CD4-positive, alpha-beta T cell treated with Interleukin-21 for 1 hour (primary cell): ENCODE data around the gene MRPS23.
"Not testable (repeated sequence)": the region's sequence is repeated elsewhere in the genome, so short reads cannot be mapped to it uniquely, and the experiment has no call there.

ENCODE experiments used
- DNase-seq: peaks from one replicate; pipeline ENCODE4 v3.0.0-alpha.2; 2020

The MRPS23 gene

DNA sequence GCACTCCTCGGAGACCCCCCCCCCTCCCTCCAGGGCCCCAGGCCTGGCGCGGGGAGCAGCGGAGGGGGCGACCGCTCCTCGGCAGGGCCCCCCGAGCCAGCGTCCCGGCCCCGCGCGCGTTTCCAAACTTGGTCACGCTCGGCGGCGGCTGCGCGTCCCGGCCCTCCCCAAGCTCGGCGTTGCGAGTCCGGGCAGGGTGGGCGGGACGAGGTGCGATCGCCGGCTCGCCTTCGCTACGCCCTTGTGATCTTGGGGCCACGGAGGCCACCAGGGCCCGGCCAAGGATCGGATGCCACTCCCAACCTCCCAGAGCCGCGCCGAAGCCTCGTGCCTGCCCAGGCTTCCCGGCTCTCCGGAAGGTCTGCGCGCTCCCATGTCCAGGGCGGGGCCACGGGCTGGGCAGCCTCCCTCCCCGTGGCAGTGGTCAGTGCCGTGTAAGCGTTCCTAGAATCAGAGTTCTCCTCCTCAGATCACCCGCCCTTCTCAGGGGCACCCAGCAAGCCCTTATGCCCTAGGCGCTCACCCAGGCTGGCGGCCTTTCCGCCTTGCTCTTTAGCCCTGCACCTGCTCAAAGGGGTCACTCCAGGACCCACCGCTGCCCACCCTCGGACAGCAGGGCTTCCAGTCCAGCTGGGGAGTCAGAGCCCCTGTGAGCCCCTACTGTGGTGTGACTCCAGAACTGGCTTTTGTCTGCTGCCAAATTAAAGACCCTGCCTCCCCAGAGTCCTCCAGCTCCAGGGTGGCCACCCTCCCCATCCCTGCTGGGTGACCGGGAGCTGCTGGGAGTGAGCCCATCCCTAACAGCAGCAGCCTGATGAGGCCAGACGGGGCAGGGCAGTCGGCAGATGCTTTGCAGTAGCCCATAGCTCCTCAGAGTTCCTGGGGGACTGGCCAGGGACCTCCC is 12.2 kb upstream of the MRPS23 start:
- no peak for DNase-seq

DNA sequence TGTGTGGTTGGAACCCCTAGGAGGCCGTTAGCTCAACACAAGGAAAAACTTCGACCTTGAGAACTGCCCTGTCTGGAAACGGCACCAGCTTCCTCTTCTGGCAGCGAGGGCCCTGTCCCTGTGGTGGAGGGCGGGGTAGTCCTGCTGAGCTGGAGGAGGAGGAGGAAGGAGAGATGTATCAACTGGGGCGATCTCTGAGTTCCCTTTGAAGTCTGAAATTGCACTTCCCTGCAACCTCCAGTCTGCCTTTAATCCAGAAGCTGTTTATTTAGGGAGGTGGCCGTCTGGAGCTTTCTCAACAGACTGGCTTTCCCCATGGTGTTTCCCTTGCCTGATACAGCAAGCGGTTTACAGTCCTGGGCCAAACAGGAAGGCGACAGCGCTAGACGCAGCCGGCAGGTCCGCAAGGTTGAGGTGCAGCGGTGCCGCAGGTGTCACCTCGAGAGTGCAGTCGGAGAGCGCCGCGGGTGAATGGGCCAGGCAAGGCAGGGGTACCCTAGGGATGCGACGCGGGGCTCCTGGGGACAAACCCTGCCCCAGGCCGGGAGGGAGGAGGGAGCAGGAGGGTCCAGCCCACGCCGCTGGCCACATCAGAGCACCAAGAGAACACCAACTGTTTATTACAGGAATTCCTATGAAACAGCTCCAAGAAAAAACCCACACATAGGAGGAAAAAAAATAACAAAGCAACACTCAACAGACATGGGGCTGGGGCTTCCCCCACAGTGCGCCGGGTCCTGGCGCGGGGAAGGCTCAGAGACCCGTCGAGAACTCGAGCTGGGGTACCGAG is 11.4 kb upstream of the MRPS23 start:
- peak; percentile 37 for DNase-seq

DNA sequence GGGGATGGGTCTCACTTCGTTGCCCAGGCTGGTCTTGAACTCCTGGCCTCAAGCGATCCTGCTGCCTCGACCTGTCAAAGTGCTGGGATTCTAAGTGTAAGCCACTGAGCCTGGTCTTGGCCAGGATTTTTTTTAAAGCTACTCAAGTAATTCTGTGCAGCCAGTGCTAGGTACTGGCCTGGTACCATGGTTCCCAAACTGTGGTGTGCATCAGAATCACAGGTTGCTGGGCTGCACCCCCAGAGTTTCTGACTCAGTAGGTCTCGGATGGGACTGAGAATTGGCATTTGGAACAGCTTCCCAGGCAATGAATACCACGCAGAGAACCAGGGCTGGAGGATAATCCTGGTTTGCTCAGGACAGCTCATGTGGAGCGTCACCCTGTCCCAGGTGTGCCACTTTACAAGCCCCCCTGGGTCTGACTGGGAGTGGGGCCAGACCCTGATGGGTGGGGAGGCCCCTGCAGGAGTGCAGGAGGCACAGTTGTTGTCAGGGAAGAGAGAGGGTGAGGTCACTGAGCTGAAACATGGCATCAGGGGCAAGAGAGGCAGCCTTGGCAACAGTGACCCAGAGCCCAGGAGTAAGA is 10.7 kb upstream of the MRPS23 start:
- no peak for DNase-seq

DNA sequence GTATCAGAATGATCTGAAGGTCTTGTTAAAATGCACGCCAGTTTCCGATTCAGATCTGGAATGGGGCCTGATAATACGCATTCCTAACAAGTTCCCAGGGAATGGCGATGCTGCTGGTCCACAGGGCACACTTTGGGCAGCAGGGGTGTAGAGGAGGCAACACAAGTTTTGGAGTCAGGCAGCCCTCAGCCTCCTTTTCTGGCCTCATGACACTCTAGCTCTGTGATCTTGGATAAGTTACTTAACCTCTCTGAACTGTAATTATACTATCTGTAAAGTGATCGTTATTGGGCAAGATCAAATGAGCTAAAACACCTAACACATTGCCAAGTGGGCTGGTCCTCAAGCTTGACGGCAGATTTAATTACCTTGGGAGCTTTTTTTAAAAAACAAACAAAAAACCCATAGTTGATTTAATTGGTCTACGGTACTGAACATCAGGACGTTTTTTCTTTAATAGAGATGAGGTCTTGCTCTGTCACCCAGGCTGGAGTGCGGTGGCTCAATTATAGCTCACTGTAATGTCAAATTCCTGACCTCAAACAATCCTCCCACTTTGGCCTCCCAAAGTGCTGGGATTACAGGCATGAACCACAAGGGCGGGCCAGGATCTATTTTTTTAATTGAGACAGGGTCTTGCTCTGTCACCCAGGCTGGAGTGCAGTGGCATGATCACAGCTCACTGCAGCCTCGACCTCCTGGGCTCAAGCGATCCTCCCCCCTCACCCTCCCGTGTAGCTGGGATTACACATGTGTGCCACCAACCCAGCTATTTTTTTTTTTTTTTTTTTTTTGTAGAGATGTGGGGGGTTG is 10.0 kb upstream of the MRPS23 start:
- no peak for DNase-seq

DNA sequence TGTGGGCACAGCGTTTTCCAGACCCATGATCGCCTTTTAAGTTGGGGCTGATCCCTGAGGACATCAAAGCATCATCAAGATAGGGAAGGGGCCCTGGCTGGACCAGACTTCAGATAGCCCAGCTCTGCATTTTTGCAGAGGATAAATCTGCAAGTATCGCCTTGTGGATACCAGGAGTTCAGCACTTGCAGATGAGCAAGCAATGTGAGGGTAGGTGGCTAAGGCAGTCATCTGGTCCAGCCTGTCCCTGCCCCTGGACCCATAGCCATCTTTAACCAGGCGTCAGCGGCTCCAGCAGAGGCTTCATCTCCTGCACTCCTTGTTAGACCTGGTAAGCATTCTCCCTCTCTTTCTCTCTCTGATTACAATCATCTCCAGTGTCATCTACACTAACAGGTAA is 9.0 kb upstream of the MRPS23 start:
- no peak for DNase-seq

DNA sequence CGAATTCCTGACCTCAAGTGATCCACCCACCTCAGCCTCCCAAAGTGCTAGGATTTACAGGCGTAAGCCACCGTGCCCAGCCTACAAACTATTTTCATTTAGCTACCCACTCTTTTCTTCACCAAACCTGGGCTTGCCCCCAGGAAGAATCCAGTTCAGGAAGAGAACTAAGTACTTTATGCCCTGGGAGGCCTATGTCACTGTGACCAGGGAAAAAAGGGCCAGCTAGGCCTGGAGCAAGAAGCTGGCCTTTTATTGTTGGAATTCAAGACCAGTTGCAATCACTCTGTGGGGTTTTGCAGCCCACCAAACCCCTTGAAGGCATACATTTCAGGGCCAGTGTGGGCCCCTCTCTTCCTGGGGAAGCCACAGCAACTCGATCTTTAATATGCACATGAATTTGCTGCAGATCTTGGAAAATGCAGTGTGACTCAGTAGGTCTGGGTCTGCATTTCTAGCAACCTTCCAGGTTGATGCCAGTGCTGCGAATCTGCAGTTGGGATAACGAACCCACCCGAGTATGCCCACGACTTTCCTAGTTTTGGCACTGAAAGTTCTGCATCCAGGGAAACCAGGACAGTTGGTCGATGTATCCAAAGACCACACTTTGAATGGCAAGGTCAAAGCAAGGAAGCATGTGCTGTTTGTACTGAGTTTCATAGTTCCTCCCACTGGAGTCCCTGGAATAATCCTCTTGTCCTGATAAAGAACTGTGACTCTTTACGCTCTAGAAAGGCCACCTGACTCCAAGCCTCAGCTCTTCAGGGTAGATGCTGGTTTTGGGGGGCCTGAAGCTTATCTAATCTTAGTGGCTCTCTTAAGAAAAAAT is 7.2 kb upstream of the MRPS23 start:
- DNase-seq: no peak

DNA sequence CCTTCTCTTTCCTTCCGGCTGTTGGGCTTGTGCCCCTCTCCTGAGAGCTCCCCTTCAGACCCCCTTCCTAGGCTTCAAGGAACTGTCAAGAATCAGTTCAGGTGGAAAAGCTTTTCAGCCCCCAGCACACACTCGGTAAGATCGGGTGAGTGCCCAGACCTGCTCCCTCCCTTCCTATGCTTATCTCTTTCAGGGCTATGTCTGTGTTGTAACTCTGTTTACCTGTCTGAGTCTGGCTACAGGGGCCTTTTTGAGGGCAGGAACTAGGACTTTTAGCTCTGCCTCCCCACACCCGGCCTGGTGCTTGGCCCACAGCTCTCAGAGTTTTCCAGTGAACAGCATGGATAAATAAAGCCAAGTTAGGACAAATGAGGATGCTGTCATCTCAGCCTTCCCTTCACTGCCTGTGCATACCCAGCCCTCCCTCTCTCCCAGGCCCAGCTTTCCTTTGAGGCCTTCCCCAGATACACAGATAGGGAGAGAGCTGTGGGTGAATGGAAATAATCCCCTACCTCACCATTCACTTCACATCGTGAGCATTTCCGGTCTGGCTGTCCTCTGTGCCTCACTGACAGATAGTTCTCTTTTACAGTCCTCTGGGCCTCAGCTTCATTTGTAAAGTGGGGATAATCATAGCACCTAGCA is 5.7 kb upstream of the MRPS23 start:
- no peak for DNase-seq

DNA sequence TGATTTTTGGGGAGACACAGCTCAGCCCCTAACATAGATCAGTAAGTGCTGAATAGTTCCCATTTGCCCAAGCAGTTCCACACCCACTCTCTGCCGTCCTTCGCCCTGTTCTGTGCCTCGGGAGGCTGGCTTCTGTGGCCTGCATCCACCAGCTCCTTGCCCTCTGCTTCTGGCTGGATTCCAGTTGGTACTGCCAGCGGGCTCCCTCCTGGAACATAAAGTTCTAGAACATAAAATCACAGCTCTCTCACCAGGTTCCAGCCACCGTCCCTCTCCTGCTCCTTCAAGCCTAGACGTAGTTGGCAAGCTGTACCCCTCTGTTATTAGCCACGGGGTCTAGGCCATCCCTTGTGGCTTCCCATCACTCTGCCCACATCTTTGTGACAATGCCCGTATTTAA is 3.9 kb upstream of the MRPS23 start:
- no peak for DNase-seq

DNA sequence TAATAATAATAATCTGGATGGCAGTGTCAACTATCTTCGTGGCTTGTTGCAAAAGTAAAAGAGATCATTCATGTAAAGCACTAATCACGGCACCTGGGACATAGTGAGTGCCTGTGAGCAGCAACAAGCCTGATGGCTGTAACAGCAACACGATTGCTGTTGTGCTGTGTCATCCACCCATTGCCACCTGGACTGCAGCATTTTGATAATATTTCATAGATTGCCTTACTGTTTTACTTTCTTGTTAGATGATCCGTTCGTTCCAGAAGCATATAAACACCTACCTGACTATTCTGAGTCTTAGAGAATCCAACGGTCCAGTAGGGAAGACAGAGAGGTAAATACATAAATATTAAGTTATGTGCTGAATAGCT is 3.1 kb upstream of the MRPS23 start:
- DNase-seq: no peak

DNA sequence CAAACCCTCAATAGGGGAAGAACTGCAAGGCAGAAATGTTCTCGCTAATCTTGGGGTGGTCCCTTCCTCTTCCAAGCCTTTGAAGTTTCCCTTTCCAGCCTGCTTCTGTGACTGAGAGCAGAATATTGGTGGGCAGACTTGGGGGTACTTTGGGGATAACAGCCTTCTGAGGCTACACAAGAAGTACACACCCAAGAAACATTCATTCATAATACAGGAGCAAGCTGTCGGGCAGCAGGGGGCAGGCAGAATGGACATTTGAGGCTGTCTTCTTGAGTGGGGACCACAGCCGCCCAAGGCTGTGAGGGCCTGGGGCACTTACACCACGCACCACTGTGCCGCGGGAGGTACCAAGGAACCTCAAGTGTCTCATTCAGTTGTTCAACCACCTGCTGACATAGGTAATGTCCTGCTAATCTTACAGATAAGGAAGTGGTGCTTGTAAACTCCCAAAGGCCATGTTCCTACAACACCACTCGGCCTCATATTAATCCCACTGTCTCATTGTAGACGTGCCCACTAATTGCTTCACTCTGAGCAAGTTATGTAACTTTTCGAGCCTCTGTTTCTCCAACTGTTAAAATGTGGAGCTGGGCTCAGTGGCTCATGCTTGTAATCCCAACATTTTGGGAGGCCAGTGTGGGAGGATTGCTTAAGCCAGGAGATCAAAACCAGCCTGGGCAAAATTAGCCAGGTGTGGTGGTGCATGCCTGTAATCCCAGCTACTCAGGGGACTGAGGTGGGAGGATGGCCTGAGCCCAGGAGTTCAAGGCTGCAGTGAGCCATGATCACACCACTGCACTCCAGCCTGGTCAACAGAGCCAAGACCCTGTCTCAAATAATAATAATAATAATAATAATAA is 2.5 kb upstream of the MRPS23 start:
- DNase-seq: no peak

DNA sequence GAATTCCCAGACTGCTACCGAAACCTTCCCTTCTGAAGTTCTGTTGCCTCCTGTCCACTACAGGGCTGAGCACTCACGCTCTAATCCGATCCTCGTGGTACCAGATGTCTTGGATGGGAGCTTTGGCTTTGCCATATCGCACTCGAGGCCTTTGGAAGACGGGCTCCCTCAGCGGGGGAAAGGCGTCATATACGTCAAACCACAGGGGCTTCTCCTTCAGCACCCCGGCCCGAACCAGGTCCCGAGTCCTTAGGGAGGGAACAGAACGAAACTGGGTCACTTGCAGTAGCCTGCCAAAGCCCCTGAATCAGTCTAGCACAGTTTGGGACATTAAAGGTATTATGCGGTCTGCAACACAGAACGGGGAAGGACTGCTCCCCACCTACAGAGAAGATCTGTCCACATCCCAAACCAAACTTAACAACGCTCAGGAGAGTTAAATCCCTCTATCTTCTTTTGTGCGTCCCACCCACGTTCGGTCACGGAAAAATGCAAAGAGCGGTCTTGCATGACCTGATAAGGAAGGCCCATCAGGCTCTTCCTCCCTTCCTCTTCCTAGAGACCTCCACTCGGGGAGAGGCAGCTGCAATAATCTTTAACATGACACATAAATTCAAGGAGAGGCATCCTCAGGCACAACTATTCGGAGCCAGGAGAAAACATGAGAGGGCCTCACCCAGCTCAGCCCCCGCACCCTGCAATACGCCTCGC is 526 bp downstream of the MRPS23 start:
- no peak for DNase-seq

DNA sequence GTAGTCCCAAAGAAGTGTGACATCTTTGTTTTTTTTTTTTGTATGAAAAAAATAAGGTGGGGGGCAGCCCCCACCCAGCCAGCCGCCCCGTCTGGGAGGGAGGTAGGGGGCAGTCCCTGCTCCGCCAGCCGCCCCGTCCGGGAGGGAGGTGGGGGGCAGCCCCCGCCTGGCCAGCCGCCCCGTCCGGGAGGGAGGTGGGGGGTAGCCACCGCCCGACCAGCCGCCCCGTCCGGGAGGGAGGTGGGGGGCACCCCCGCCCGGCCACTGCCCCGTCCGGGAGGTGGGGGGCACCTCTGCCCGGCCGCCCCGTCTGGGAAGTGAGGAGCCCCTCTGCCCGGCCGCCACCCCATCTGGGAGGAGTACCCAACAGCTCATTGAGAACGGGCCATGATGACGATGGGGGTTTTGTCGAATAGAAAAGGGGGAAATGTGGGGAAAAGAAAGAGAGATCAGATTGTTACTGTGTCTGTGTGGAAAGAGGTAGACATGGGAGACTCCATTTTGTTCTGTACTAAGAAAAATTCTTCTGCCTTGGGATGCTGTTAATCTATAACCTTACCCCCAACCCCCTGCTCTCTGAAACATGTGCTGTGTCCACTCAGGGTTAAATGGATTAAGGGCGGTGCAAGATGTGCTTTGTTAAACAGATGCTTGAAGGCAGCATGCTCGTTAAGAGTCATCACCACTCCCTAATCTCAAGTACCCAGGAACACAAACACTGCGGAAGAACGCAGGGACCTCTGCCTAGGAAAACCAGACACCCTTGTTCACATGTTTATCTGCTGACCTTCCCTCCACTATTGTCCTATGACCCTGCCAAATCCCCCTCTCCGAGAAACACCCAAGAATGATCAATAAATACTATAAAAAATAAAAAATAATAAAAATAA is 3.5 kb downstream of the MRPS23 start:
- not testable (repeated sequence) for DNase-seq

DNA sequence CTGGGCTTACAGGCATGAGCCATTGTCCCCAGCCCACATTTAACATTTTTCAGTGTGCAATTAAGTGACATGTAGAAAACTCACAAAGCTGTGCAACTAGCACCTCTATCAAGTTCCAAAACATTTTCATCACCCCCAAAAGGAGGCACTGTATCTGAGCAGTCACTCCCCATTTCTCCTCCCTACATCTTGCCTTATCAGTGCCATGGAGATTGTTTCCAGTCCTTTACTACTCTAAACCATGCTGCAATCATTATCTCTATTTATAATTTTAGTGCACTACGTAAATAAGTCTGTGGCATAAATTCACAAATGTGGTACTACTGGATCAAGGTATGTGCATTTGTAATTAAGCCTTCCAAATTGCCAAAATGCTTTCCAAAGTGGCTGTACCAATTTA is 7.6 kb downstream of the MRPS23 start:
- DNase-seq: no peak

DNA sequence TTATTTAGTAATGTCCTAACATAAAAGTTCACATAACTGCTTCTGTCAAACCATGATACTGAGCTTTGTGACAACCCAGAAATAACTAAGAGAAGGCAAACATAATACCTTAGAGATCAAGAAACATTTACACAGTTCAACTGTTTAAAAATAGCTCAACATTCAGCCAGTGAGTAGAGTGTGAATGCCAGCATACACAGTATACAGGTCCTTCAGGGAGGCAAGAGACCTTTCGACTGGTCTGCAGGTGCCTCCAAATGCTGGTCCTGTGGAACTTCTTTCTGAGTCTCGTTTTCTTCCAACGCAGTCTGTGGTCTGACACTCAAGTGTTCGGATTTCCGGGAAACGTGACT is 10.3 kb downstream of the MRPS23 start:
- DNase-seq: no peak

DNA sequence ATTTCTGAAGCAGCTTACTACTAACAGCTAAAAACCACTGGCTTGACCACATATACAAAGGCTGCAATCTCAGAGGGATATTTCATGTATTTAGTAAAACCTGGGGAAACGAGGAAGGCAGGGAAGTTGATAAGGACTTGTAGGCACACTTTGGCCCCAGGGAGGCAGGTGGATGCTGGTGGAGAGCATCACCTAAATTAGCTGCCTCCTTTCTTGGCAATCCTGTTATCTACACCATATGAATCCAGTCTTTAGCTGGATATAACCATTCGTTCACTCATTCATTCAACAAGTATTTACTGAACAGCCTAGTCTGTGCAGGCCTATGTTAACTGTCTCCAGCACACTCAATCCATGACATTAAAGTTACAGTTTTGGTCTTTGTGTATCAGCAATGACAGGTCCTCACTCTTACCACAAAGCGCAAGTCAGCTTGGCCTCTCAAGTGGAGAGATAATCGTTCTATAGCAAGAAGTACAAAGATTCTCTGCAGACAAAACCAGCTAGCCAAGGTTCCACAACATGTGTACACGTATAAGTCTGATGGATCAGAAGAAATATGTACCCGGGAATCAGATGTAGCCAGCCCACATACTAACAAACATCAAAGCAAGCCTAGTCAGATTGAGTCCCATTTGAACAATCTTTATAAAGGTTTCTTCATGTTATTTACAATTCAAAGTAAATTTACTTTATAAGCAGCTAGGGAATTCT is 10.8 kb downstream of the MRPS23 start:
- DNase-seq: no peak

DNA sequence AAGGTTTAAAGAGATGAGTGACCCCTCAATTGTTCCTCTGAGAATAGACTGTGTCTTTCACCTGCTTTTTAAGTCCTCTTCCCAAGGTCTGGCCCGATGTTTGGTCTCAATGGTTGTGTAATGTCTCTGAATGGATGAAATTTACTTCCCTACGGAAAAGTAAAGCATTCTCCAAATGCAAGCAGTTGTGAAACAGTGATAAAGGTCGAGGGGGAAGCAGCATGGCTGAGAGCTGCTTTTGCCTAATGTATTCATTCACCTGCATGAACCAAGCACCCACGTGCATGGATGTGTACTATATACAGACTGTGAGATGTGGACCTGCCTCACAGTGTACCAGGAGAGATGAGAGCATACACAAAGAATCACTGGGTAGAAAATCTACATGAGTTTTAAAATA is 11.4 kb downstream of the MRPS23 start:
- DNase-seq: no peak

DNA sequence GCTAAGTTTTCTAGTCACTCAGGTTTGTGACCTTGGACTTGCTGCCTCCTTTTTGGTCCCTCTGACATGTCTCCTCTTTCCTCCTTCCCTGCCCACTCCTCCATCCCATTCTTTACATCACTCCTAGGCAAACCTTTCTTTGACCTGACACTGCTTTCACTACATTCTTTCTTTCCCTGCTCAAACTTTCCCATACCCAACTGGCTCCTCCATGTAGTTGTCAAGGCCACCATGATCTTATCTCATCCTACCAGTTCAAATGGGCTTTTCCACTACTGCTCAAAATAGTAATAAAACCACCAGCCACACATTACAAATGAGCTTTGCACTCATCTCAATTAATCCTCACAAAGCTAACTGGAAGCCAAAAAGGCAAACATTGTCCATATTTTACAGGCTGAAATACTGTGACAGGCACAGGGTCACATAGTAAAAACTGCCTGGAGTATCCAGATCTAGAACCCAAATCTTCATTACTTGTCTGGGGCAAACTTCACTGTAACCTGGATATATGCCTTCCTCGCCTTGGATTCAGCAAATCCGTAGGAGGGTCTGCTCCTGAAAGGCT is 14.4 kb downstream of the MRPS23 start:
- DNase-seq: no peak
